HUES64 (cell line): ENCODE measurements around the gene SH3RF3.

Source experiments
- H3K27ac ChIP-seq: 2 replicates; pipeline ENCODE4 v1.7.0; 2013; ENCODE audit warnings: low read depth, low read length, inconsistent platforms
- H3K27me3 ChIP-seq: 2 replicates; pipeline ENCODE4 v1.6.1; 2013; ENCODE audit warnings: mild to moderate bottlenecking, low read length; ENCODE audit not compliant: insufficient read depth
- H3K36me3 ChIP-seq: 2 replicates; pipeline ENCODE4 v1.6.1; 2013; ENCODE audit warnings: mild to moderate bottlenecking, low read length; ENCODE audit not compliant: insufficient read depth
- H3K4me1 ChIP-seq: 2 replicates; pipeline ENCODE4 v1.6.1; 2013; ENCODE audit warnings: mild to moderate bottlenecking, low read length, moderate library complexity; ENCODE audit not compliant: insufficient read depth
- H3K4me3 ChIP-seq: 2 replicates; pipeline ENCODE4 v1.5.1; 2013; ENCODE audit warnings: mild to moderate bottlenecking, low read length, moderate library complexity
- H3K9ac ChIP-seq: 2 replicates; pipeline ENCODE4 v1.6.1; 2013; ENCODE audit warnings: mild to moderate bottlenecking, low read depth, low read length
- H3K9me3 ChIP-seq: 2 replicates; pipeline ENCODE4 v1.6.1; 2013; ENCODE audit warnings: low read depth, low read length; ENCODE audit not compliant: insufficient read depth
- WGBS: fragments of 150-250, 120-280 bp; methylation state at CpG from one replicate; pipeline ENCODE4 v1.1.7; 2013; ENCODE audit warnings: missing lambda C conversion rate; 5-methylcytosine and 5-hydroxymethylcytosine counted together

SH3RF3 gene

GRCh38 chr2:109139865-109140396, 10.9 kb downstream of the SH3RF3 start:
- Histone ChIP-seq H3K9ac (no peak overlapping the region), H3K4me1 (no peaks in the 10 kb centered on the region), H3K27ac (no peak overlapping the region), H3K9me3 (no peaks in the 10 kb centered on the region), H3K4me3 (no peak overlapping the region), H3K27me3 (peaks cover 2% of the 10 kb centered on the region; the same call in 1 of the 2 replicates), H3K36me3 (no peaks in the 10 kb centered on the region)
- WGBS: 91% methylated on average over 9 of the region's 10 CpGs

- H3K27ac ChIP-seq: no peak overlapping the region
- H3K4me3 ChIP-seq: no peak overlapping the region
- 93% methylated on average over 12 of the region's 12 CpGs for WGBS
- H3K36me3 ChIP-seq: no peaks in the 10 kb centered on the region
- H3K27me3 ChIP-seq: peaks cover 2% of the 10 kb centered on the region; the same call in 1 of the 2 replicates
- no peak overlapping the region for H3K9ac ChIP-seq
- no peaks in the 10 kb centered on the region for H3K4me1 ChIP-seq
- H3K9me3 ChIP-seq: no peaks in the 10 kb centered on the region
Observed at GRCh38 chr2:109141006-109141600, 12.1 kb downstream of the SH3RF3 start.

DNA sequence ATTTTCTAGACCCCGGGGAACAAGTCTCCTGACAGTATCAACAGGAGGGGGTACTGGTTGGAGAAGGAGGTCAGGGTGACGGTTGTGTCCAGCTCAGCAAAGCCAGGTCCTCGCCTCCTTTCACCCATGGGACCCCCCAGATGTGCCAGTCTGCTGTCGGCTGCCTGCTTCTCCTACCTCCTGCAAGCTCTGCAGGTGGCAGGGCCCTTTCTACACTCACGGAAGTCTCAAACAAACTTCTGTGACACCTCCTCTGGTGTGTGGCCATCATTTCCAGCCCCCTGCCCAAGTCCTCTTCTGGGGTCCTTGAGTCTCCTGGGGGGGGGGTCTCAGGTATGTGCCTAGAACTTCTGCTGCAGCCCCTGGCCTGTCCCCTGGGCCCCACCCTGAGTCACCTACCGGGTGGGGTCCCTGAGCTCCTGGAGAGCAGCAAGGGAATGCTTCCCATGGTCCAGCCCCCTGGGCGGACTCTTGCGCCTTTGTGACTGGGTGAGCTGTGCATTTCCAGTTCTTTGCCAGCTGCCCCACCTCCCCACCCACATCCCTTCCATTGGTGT, 12.8 kb downstream of the SH3RF3 start:
- Histone ChIP-seq H3K9ac (no peak overlapping the region), H3K4me3 (no peak overlapping the region), H3K4me1 (no peaks in the 10 kb centered on the region), H3K27me3 (peaks cover 2% of the 10 kb centered on the region; the same call in 1 of the 2 replicates), H3K36me3 (no peaks in the 10 kb centered on the region), H3K27ac (no peak overlapping the region), H3K9me3 (no peaks in the 10 kb centered on the region)
- WGBS: 84% methylated on average over 8 of the region's 8 CpGs

DNA sequence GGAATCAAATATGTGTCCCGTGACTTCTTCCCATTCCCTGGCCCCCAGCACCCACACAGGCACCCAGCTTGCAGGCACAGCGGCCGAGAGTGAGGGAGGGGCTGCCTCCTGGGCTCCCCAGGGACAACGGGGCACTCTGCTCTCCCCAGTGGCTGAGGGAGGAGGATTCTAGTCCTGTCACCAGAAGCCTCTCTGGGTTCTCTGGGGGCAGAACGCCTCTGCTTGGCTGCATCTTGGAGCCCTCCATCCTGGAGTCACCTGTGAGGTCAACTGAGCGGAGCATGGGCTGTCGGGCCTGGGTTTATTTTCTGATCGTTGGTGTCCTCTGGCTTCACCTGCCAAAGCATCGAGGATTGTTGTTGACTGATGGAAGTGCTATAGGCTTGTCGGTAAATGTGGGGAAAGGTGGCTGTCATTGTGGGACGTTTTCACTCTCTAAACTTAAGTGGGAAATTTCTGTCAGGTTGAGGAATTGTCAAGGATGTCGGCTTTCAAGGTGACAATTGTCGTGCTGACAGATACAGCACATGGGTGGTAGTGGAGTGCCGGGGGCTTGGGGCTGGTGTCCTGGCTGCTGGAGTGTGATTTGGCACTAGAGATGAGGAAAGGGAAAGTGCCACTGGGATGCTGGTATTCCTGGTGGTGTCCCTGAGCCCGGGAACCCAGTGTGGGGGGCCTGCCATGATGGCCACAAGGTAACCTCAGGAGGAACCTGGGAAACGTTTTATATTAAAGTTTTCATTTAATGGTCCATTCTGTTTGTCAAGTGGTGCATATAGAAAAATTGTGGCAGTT, 13.6 kb downstream of the SH3RF3 start:
- no peaks in the 10 kb centered on the region for H3K9me3 ChIP-seq
- WGBS: 91% methylated on average over 16 of the region's 16 CpGs
- H3K27ac ChIP-seq: no peak overlapping the region
- no peaks in the 10 kb centered on the region for H3K4me1 ChIP-seq
- no peak overlapping the region for H3K4me3 ChIP-seq
- H3K27me3 ChIP-seq: no peaks in the 10 kb centered on the region
- no peaks in the 10 kb centered on the region for H3K36me3 ChIP-seq
- no peak overlapping the region for H3K9ac ChIP-seq

- Histone ChIP-seq H3K27ac (no peak overlapping the region), H3K9ac (no peak overlapping the region), H3K27me3 (no peaks in the 10 kb centered on the region), H3K9me3 (no peaks in the 10 kb centered on the region), H3K36me3 (no peaks in the 10 kb centered on the region), H3K4me1 (no peaks in the 10 kb centered on the region), H3K4me3 (no peak overlapping the region)
- WGBS: 98% methylated on average over 13 of the region's 13 CpGs
Observed at GRCh38 chr2:109143214-109144187, 14.5 kb downstream of the SH3RF3 start.

DNA sequence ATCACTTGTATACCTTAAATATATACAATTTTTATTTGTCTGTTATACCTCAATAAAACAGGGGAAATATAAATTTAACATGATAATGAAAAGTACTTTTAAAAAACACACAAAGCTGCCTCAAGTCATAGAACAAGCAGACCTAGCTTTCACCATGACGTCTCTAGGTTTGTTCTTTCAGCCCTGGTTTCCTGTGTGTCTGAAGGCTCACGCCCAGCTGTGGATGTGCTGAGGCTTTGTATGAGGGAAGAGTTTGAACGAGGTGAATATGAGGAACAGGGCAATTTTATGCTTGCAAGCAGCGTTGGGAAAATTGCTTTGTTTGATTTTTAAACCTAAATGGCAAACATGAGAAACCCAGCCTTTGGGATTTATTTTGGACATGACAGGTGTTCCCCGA, 15.3 kb downstream of the SH3RF3 start:
- H3K36me3 ChIP-seq: no peaks in the 10 kb centered on the region

DNA sequence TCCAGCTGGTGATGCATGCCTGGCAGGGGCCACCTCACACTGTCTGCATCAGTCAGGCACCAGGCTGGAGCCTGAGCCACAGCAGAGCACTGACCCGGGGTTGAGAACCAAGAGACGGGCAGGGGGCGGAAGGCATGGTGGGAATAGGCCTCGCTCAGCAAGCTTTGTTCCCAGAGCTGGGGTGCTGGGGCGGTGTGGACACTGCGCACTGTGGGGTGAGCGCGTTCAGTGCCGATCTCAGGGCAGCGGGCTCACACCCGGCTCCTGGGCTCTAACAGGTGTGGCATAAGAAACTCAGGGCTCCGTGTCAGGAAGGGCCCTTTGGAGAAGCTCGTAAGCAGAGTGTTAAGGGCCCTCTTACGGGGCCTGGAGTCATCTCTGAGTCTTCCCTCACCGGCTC, 15.7 kb downstream of the SH3RF3 start:
- H3K4me1 ChIP-seq: no peaks in the 10 kb centered on the region
- WGBS: 95% methylated on average over 15 of the region's 15 CpGs
- no peak overlapping the region for H3K4me3 ChIP-seq
- H3K36me3 ChIP-seq: no peaks in the 10 kb centered on the region
- no peaks in the 10 kb centered on the region for H3K27me3 ChIP-seq
- no peak overlapping the region for H3K27ac ChIP-seq
- no peaks in the 10 kb centered on the region for H3K9me3 ChIP-seq
- H3K9ac ChIP-seq: no peak overlapping the region

More for the DNA sequence above, 15.3 kb downstream of the SH3RF3 start:
- Histone ChIP-seq H3K4me1 (no peaks in the 10 kb centered on the region), H3K27me3 (no peaks in the 10 kb centered on the region), H3K27ac (no peak overlapping the region), H3K9me3 (no peaks in the 10 kb centered on the region), H3K9ac (no peak overlapping the region), H3K4me3 (no peak overlapping the region)
- WGBS: 96% methylated on average over 5 of the region's 5 CpGs

- Histone ChIP-seq H3K9ac (no peak overlapping the region), H3K4me1 (no peaks in the 10 kb centered on the region), H3K4me3 (no peak overlapping the region), H3K27ac (no peak overlapping the region), H3K36me3 (no peaks in the 10 kb centered on the region), H3K27me3 (no peaks in the 10 kb centered on the region), H3K9me3 (no peaks in the 10 kb centered on the region)
- WGBS: 97% methylated on average over 12 of the region's 12 CpGs
Observed at GRCh38 chr2:109145286-109145685, 16.3 kb downstream of the SH3RF3 start.

- Histone ChIP-seq H3K4me3 (no peak overlapping the region), H3K27ac (no peak overlapping the region), H3K27me3 (no peaks in the 10 kb centered on the region), H3K9ac (no peak overlapping the region), H3K9me3 (no peaks in the 10 kb centered on the region), H3K4me1 (no peaks in the 10 kb centered on the region), H3K36me3 (no peaks in the 10 kb centered on the region)
- WGBS: 99% methylated on average over 5 of the region's 7 CpGs
Observed at GRCh38 chr2:109147405-109147804, 18.4 kb downstream of the SH3RF3 start.

DNA sequence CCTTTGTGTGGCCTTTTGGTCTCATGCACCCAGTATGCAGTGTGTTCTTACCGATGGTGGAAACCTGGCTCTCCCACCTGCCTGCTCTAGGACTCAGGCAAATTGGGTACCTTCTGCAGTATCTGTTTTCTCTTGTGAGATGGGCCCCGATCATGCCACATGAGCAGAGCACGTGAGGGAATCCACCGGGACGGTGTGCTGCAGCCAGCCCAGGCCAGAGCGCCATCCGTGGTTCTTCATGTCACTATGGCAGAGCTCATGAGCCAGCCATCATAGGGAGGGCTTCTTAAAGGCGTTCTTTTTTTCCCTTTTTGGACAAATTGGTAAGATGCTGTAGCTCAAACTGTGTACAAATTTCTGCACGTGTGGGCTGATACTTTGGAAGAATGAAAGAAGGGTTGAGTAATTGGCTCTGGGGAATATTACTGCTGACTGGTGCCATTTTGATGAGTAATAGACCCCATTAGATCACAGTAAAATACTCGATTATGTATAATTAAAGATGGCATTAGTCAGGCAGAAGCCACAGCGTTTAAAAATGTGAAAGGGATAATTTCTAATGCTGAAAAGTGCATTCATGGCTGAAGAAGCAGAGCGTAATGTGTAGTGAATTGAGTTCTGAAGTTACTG, 19.2 kb downstream of the SH3RF3 start:
- H3K36me3 ChIP-seq: no peaks in the 10 kb centered on the region
- no peak overlapping the region for H3K4me3 ChIP-seq
- 96% methylated on average over 12 of the region's 12 CpGs for WGBS
- no peaks in the 10 kb centered on the region for H3K9me3 ChIP-seq
- no peaks in the 10 kb centered on the region for H3K27me3 ChIP-seq
- H3K4me1 ChIP-seq: no peaks in the 10 kb centered on the region
- H3K27ac ChIP-seq: no peak overlapping the region
- no peak overlapping the region for H3K9ac ChIP-seq
